SJSA1 (cell line): Measurements from ENCODE around the gene GGTLC2. TPM values are rescaled to one million over a fixed set of nuclear protein-coding genes. Genes with fewer than 3 reads are reported as not detected.

Source experiments
- total RNA-seq: library from RNA; depleted of rRNA; stranded (reverse); fragments of >200 nt; shearing (Covaris generic); gene quantifications from 2 replicates; pipeline ENCODE4 v1.2.3, GENCODE V29; 2014; rRNA removed

Gene GGTLC2
- total RNA-seq, 1 experiment from 2014 or later: not detected

Other genes with a start within 250 kb of the GGTLC2 start
- 1.7 and 2.7 TPM in 2 replicates for gene ZNF280B, start 135.9 kb upstream of the GGTLC2 start, total RNA-seq
- 0.32 TPM in 1 of 2 replicates, not detected in the other for gene ZNF280A, start 124.3 kb upstream of the GGTLC2 start, total RNA-seq
- gene PRAME, start 85.3 kb upstream of the GGTLC2 start, total RNA-seq: 0.05 TPM in 1 of 2 replicates, not detected in the other
- gene IGLL5, start 243.2 kb downstream of the GGTLC2 start, total RNA-seq: not detected in 2 replicates